Subcutaneous adipose tissue (tissue), 4 donors: ENCODE results near the gene UNC5A. TPM values are rescaled to one million over a fixed set of nuclear protein-coding genes. Genes with fewer than 3 reads are reported as not detected.

Experiments used
- total RNA-seq, 4 donors: library from RNA; depleted of rRNA; stranded (reverse); fragments of >200 nt; gene quantifications; one replicate each; pipeline ENCODE4 v1.1.0, GENCODE V29; 2016
- TF ChIP-seq, protein P1 (sequence below): fragments of 450-650 bp; IDR thresholded peaks from one replicate; pipeline ENCODE4 v1.5.1; 2016; ENCODE audit warnings: low read depth, mild to moderate bottlenecking, control low read depth, antibody characterized with exemption, moderate library complexity

UNC5A gene
- total RNA-seq, 4 donors from 2014 or later, result 0.17 to 0.19 TPM; not detected in 2

DNA sequence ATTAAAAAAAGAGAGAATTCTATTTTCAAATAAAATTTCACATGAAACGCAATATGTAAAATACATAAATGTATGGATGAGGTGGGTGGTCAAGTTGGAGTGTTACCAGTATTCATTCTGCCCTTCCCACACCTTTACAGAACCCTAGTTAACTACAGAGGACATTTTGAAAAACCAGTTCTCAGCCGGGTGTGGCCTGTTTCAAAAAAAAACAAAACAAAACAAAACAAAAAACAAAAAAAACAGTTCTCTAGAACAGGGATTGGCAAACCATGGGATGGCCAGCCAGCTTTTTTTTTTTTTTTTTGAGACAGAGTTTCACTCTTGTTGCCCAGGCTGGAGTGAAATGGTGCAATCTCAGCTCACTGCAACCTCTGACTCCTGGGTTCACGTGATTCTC, 117.2 kb downstream of the UNC5A start:
- TF ChIP-seq, protein P1, sequence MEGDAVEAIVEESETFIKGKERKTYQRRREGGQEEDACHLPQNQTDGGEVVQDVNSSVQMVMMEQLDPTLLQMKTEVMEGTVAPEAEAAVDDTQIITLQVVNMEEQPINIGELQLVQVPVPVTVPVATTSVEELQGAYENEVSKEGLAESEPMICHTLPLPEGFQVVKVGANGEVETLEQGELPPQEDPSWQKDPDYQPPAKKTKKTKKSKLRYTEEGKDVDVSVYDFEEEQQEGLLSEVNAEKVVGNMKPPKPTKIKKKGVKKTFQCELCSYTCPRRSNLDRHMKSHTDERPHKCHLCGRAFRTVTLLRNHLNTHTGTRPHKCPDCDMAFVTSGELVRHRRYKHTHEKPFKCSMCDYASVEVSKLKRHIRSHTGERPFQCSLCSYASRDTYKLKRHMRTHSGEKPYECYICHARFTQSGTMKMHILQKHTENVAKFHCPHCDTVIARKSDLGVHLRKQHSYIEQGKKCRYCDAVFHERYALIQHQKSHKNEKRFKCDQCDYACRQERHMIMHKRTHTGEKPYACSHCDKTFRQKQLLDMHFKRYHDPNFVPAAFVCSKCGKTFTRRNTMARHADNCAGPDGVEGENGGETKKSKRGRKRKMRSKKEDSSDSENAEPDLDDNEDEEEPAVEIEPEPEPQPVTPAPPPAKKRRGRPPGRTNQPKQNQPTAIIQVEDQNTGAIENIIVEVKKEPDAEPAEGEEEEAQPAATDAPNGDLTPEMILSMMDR, result no peak

DNA sequence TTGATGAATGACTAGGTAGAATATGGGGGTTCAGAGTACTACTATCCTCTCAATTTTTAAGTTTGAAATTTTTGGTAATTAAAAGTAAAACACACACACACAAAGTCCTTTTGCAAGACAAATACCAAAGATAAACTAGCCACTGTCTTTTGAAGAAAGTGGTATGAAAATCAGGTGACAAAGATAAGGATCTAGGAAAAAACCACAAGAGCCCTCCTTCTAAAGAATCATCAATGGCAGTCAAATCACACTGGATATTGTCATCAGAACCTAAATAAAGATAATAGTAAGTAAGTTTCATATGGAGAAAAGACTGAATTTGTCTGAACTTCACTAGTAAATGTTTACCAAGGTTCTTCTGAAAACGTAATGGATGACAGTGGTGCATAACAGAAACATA, 119.3 kb downstream of the UNC5A start:
- TF ChIP-seq, protein P1, result no peak

Other genes with a start within 250 kb of the UNC5A start
- under 1 TPM; 0.16 to 0.75 (median 0.39) TPM for gene GPRIN1, start 200.4 kb upstream of the UNC5A start, total RNA-seq
- not detected for gene SNCB, start 180.0 kb upstream of the UNC5A start, total RNA-seq
- gene EIF4E1B, start 179.9 kb upstream of the UNC5A start, total RNA-seq, result not detected
- 10 to 100 TPM in 3 of 4 donors, 1 to 10 TPM in 1; 7.8 to 18.7 (median 11.3) TPM for gene TSPAN17, start 163.1 kb upstream of the UNC5A start, total RNA-seq
- gene HK3, start 88.8 kb downstream of the UNC5A start, total RNA-seq, result 10 to 100 TPM in 3 of 4 donors, 1 to 10 TPM in 1; 5.2 to 38.1 (median 16.3) TPM
- gene UIMC1, start 196.2 kb downstream of the UNC5A start, total RNA-seq, result 10 to 100 TPM; 22.5 to 44.8 (median 30.5) TPM
- 10 to 100 TPM in 3 of 4 donors, 1 to 10 TPM in 1; 8.5 to 13.3 (median 12.3) TPM for gene ZNF346, start 212.1 kb downstream of the UNC5A start, total RNA-seq